ENCODE measurements around the gene SLC1A6. TPM values are rescaled to one million over a fixed set of nuclear protein-coding genes. Genes with fewer than 3 reads are reported as not detected.

SLC1A6 gene
- total RNA-seq, 4 donors from 2014 or later: not detected

GRCh38 chr19:15015946-15016542, 36.4 kb upstream of the SLC1A6 start:
- no peak for TF ChIP-seq EP300 (IDR thresholded peaks at IDR 0.05)
- TF ChIP-seq, protein P1, sequence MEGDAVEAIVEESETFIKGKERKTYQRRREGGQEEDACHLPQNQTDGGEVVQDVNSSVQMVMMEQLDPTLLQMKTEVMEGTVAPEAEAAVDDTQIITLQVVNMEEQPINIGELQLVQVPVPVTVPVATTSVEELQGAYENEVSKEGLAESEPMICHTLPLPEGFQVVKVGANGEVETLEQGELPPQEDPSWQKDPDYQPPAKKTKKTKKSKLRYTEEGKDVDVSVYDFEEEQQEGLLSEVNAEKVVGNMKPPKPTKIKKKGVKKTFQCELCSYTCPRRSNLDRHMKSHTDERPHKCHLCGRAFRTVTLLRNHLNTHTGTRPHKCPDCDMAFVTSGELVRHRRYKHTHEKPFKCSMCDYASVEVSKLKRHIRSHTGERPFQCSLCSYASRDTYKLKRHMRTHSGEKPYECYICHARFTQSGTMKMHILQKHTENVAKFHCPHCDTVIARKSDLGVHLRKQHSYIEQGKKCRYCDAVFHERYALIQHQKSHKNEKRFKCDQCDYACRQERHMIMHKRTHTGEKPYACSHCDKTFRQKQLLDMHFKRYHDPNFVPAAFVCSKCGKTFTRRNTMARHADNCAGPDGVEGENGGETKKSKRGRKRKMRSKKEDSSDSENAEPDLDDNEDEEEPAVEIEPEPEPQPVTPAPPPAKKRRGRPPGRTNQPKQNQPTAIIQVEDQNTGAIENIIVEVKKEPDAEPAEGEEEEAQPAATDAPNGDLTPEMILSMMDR (IDR thresholded peaks at IDR 0.05): no peak
- no peak for TF ChIP-seq POLR2AphosphoS5 (IDR thresholded peaks at IDR 0.05)
- TF ChIP-seq POLR2A (IDR thresholded peaks at IDR 0.05; ENCODE audit: low read depth): no peak
- intact Hi-C loops (cut with DNase I): no loop called here
- H3K9me3 ChIP-seq: no peaks in the 10 kb centered on the region

GRCh38 chr19:15014579-15014978, 34.9 kb upstream of the SLC1A6 start:
- no peak for DNase-seq (ENCODE audit: extremely low spot score)
- Histone ChIP-seq H3K36me3 (no peaks in the 10 kb centered on the region), H3K27me3 (peaks cover 0 to 85% (median 8%) of the 10 kb centered on the region in 4 donors), H3K9me3 (no peaks in the 10 kb centered on the region), H3K27ac (replicated peaks in 1 of 4) (no peak overlapping the region), H3K4me1 (peaks cover 0 to 6% (median 0%) of the 10 kb centered on the region in 4 donors), H3K4me3 (no peak overlapping the region)
- TF ChIP-seq POLR2AphosphoS5 (IDR thresholded peaks at IDR 0.05) (no peak), EP300 (IDR thresholded peaks at IDR 0.05) (no peak), POLR2A (IDR thresholded peaks at IDR 0.05; ENCODE audit: low read depth) (no peak)
- TF ChIP-seq, protein P1 (IDR thresholded peaks at IDR 0.05): no peak
- WGBS: 10% methylated on average over 11 of the region's 11 CpGs
- intact Hi-C loops (cut with DNase I): no loop called here

More at GRCh38 chr19:15015946-15016542, 36.4 kb upstream of the SLC1A6 start:
- no peak for DNase-seq (ENCODE audit: extremely low spot score)
- WGBS: 33% methylated on average over 18 of the region's 18 CpGs
- H3K4me1 ChIP-seq: no peaks in the 10 kb centered on the region
- H3K27me3 ChIP-seq: peaks cover 0 to 78% (median 3%) of the 10 kb centered on the region in 4 donors
- no peak overlapping the region for H3K4me3 ChIP-seq
- no peak overlapping the region for H3K27ac ChIP-seq (replicated peaks in 1 of 4)
- no peaks in the 10 kb centered on the region for H3K36me3 ChIP-seq

DNA sequence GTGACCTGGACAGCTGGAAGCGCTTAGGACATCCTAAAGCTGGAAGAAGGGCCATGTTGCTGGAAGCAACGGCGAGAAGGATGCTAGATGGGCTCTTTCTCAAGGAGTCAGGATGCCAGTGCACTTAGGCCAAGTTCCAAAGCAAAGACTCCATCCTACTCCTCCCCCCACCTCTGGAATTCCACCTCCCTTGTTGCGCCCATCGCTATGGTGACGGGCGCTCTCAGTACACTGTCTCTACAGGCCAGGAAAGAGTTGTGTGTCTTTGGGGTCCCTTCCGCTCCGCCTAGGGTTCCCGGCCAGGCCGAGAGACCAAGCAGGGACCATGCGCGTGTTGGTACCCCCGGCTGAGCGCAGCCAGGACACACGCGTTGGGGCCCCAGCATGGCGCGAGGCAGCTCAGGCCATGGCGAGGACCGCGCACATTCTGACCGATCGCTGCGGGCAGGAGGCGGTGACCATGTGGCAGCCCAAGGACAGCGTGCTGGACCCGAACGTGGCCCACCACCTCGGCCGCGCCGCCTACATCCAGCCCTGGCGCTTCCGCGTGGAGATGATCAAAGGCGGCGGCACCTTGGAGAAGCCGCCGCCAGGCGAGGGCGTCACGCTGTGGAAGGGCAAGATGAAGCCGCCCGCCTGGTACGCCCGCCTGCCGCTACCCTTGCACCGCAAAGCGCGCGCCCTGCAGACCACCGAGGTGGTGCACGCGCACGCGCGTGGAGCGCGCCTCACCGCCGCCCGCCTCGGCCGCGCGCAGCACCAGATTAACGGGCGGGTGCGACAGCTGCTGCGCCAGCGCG, 31.0 kb upstream of the SLC1A6 start:
- intact Hi-C loops (cut with DNase I): no loop called here
- no peaks in the 10 kb centered on the region for H3K36me3 ChIP-seq
- H3K4me1 ChIP-seq: peaks cover 0 to 6% (median 0%) of the 10 kb centered on the region in 4 donors
- H3K4me3 ChIP-seq: no peak overlapping the region
- H3K27me3 ChIP-seq: peaks cover 0 to 83% (median 8%) of the 10 kb centered on the region in 4 donors
- WGBS: 8% methylated on average over 27 of the region's 73 CpGs
- TF ChIP-seq EP300 (IDR thresholded peaks at IDR 0.05) (no peak), POLR2A (IDR thresholded peaks at IDR 0.05; ENCODE audit: low read depth) (no peak), POLR2AphosphoS5 (IDR thresholded peaks at IDR 0.05) (no peak)
- TF ChIP-seq, protein P1 (IDR thresholded peaks at IDR 0.05): no peak
- no peak overlapping the region for H3K27ac ChIP-seq (replicated peaks in 1 of 4)
- H3K9me3 ChIP-seq: no peaks in the 10 kb centered on the region
- DNase-seq (ENCODE audit: extremely low spot score): no peak

DNA sequence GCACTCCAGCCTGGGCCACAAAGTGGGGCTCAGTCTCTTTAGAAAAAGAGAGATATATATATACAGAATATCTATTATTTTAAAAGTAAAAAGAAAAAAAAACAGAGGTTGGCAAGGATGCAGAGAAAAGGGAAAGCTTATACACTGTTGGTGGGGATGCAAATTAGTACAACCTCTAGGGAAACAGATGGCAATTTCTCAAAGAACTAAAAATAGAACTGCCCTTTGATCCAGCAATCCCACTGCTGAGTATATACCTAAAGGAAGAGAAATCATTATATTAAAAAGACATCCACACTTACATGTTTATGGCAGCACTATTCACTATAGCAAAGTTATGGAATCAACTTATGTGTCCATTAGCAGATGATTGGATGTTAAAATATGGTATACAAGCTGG, 28.6 kb upstream of the SLC1A6 start:
- Histone ChIP-seq H3K36me3 (no peaks in the 10 kb centered on the region), H3K9me3 (no peaks in the 10 kb centered on the region), H3K4me3 (no peak overlapping the region), H3K27ac (replicated peaks in 1 of 4) (no peak overlapping the region), H3K27me3 (peaks cover 0 to 65% (median 8%) of the 10 kb centered on the region in 4 donors), H3K4me1 (peaks cover 0 to 6% (median 0%) of the 10 kb centered on the region in 4 donors)
- DNase-seq (ENCODE audit: extremely low spot score): no peak
- intact Hi-C loops (cut with DNase I): no loop called here
- TF ChIP-seq, protein P1 (IDR thresholded peaks at IDR 0.05): no peak
- TF ChIP-seq POLR2AphosphoS5 (IDR thresholded peaks at IDR 0.05) (no peak), POLR2A (IDR thresholded peaks at IDR 0.05; ENCODE audit: low read depth) (no peak), EP300 (IDR thresholded peaks at IDR 0.05) (no peak)

Data from esophagus muscularis mucosa (tissue), 4 donors.